Pancreas (tissue), 10 donors: ENCODE results near the gene CATSPER4. TPM values are rescaled to one million over a fixed set of nuclear protein-coding genes. Genes with fewer than 3 reads are reported as not detected.

ENCODE experiments used
- ATAC-seq, 4 donors: fragments of 200-7000 bp; cut with Tn5 transposase; one replicate each; pipeline versions ENCODE4 v1.8.0 to v1.9.1; 2020; ENCODE audit warnings: mild to moderate bottlenecking in 4 of 4, moderate library complexity in 4 of 4
- DNase-seq, 6 donors: peaks; one replicate each; pipeline ENCODE4 v3.0.0-alpha.2; 2020
- FAIRE-seq: peaks from 2 replicates; lab custom pipeline; 2012; peaks lifted over from hg19 to GRCh38; lab: Jason Lieb, UNC
- H3K27ac ChIP-seq, 4 donors: fragments of 200-600 bp; sonication (generic); 1 replicate in 3 of 4; 2 replicates in 1 of 4; pipeline versions ENCODE4 v1.5.0 to v1.8.0; 2020
- H3K27me3 ChIP-seq, 4 donors: fragments of 200-600 bp; one replicate each; pipeline ENCODE4 v1.8.0; 2021
- H3K36me3 ChIP-seq, 3 donors: fragments of 200-600 bp; sonication (generic) in 1 of 3; one replicate each; pipeline versions ENCODE4 v1.5.0 to v1.8.0; 2020 to 2021
- H3K4me1 ChIP-seq, 3 donors: fragments of 200-600 bp; one replicate each; pipeline ENCODE4 v1.8.0; 2021
- H3K4me3 ChIP-seq, 4 donors: fragments of 200-600 bp; sonication (generic) in 2 of 4; one replicate each; pipeline versions ENCODE4 v1.5.0 to v1.8.0; 2020 to 2021
- H3K9me3 ChIP-seq, 4 donors: fragments of 200-600 bp; one replicate each; pipeline ENCODE4 v1.8.0; 2021
- CTCF ChIP-seq, 4 donors: fragments of 200-600 bp; sonication (generic) in 3 of 4; IDR thresholded peaks; one replicate each; pipeline versions ENCODE4 v1.5.0 to v1.8.0; 2021; ENCODE audit warnings: antibody characterized with exemption in 4 of 4
- WGBS, 2 donors: extraction: QIAGEN DNeasy Blood & Tissue Kit; methylation state at CpG; one replicate each; pipeline ENCODE4 v1.1.7; 2013; 5-methylcytosine and 5-hydroxymethylcytosine counted together
- intact Hi-C, 3 donors: fragments of 100-400 bp; cut with DNase I; formaldehyde crosslinking; loops; one replicate each; pipeline versions ENCODE4 v1.11.1 to v1.14.2; 2022
- polyA plus RNA-seq, 2 donors: library from polyadenylated mRNA; stranded (reverse); fragments of 200-250 nt; gene quantifications; one replicate each; pipeline ENCODE4 v1.2.3, GENCODE V29; 2013
- total RNA-seq, 6 donors: library from RNA; stranded (reverse); fragmentation: NEBNext Ultra II Directional in 4 of 6; extraction: Animal tissue kit (Norgen Biotek cat#: 25700) in 4 of 6; gene quantifications; one replicate each; pipeline versions ENCODE4 v1.2.1 to v1.2.4, GENCODE V29; 2021 to 2023
- donor health status: healthy with polysubstance abuse.
- donor health status: DM: no; HTN: no; CAD: no; lungs with moderate emphysema.
- donor health status: DM: no; HTN: no; CAD: no.
- donor health status: control.
- donor health status: control.
- donor health status: Bipolar disorder and iron deficiency.
- donor health status: DM: yes; HTN: yes; CAD: no.
- donor health status: DM: no; HTN: no; CAD: no.
- donor health status: DM: no; HTN: no; CAD: no.
- donor health status: DM: yes; HTN: yes; CAD: no.

Gene CATSPER4
- total and polyA plus RNA-seq, 8 donors = 0.09 TPM; not detected in 7

GRCh38 chr1:26197813-26198212, 7.4 kb downstream of the CATSPER4 start:
- DNase-seq = no peak
- Histone ChIP-seq H3K36me3 (no peaks in the 10 kb centered on the region), H3K9me3 (no peaks in the 10 kb centered on the region), H3K4me3 (no peak overlapping the region), H3K4me1 (no peaks in the 10 kb centered on the region), H3K27me3 (no peaks in the 10 kb centered on the region), H3K27ac (no peak overlapping the region)
- 71 to 83% methylated on average over 11 of the region's 11 CpGs for WGBS, 2 donors
- no peak for TF ChIP-seq CTCF (IDR thresholded peaks at IDR 0.05)
- intact Hi-C loops = no loop called here
- no peak for FAIRE-seq
- ATAC-seq = no peak

- intact Hi-C loops = no loop called here
These were observed 10.0 kb downstream of the CATSPER4 start for GRCh38 chr1:26200413-26200812.

DNA sequence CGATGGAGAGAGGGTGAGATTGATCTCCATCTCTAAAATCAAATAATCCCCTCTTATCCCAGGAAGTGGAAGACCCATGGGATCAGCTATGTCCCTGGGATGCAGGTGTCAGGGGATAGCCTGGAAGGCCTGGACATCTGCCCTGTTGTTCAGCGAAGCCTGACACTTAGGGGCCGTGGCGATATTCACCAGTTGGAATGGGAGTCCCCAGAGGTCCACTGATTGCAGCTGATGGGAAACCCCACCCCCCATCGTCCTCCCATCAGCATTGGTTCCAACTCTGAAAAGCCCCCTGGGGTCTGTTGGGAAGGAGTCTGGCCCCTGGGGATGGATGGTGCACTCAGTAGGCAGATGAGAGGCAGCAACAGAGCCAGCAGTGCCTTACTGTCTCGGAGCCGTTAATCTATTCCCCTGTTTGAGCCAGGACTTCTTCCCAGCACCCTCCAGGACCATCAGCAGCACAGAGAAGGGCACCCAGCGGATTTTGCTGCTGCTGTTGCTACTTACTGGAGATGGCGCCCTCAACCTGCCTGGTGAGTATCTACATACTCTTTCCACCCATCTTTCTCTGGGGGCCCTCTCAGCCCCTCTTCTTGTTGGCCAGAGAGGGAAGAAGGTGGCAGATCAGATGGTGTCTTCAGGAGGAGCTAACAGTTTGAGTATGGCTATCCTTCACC, 13.4 kb downstream of the CATSPER4 start:
- no peaks in the 10 kb centered on the region for H3K9me3 ChIP-seq
- no peaks in the 10 kb centered on the region for H3K27me3 ChIP-seq
- no peak for FAIRE-seq
- H3K27ac ChIP-seq = no peak overlapping the region
- no peak for TF ChIP-seq CTCF (IDR thresholded peaks at IDR 0.05)
- DNase-seq = no peak
- WGBS, 2 donors = 58 to 62% methylated on average over 9 of the region's 9 CpGs
- H3K4me1 ChIP-seq = no peaks in the 10 kb centered on the region
- no peaks in the 10 kb centered on the region for H3K36me3 ChIP-seq
- ATAC-seq = no peak
- intact Hi-C loops = no loop called here
- no peak overlapping the region for H3K4me3 ChIP-seq

More at GRCh38 chr1:26200413-26200812, 10.0 kb downstream of the CATSPER4 start:
- Histone ChIP-seq H3K36me3 (no peaks in the 10 kb centered on the region), H3K27ac (no peak overlapping the region), H3K4me1 (no peaks in the 10 kb centered on the region), H3K4me3 (no peak overlapping the region), H3K9me3 (no peaks in the 10 kb centered on the region), H3K27me3 (no peaks in the 10 kb centered on the region)
- DNase-seq (no peak), ATAC-seq (no peak), FAIRE-seq (no peak)
- 87 to 94% methylated on average over 5 of the region's 5 CpGs for WGBS, 2 donors
- TF ChIP-seq CTCF (IDR thresholded peaks at IDR 0.05) = no peak

- TF ChIP-seq CTCF (IDR thresholded peaks at IDR 0.05) = no peak
These were observed 19.9 kb downstream of the CATSPER4 start for GRCh38 chr1:26210147-26210870.

GRCh38 chr1:26212726-26213125, 22.3 kb downstream of the CATSPER4 start:
- H3K27ac ChIP-seq = no peak overlapping the region
- no peak for ATAC-seq
- H3K36me3 ChIP-seq = no peaks in the 10 kb centered on the region
- DNase-seq = no peak
- WGBS, 2 donors = 76 to 81% methylated on average over 5 of the region's 5 CpGs
- no peak for FAIRE-seq
- no peaks in the 10 kb centered on the region for H3K4me1 ChIP-seq
- no peak overlapping the region for H3K4me3 ChIP-seq
- TF ChIP-seq CTCF (IDR thresholded peaks at IDR 0.05) = no peak
- H3K9me3 ChIP-seq = no peaks in the 10 kb centered on the region
- no peaks in the 10 kb centered on the region for H3K27me3 ChIP-seq
- intact Hi-C loops = no loop called here

More at GRCh38 chr1:26210147-26210870, 19.9 kb downstream of the CATSPER4 start:
- H3K27me3 ChIP-seq = no peaks in the 10 kb centered on the region
- intact Hi-C loops = no loop called here
- no peak overlapping the region for H3K27ac ChIP-seq
- ATAC-seq (peak in 1 of 4 donors; percentile 14), FAIRE-seq (no peak), DNase-seq (no peak)
- no peaks in the 10 kb centered on the region for H3K9me3 ChIP-seq
- no peaks in the 10 kb centered on the region for H3K4me1 ChIP-seq
- H3K36me3 ChIP-seq = no peaks in the 10 kb centered on the region
- 75 to 87% methylated on average over 5 of the region's 5 CpGs for WGBS, 2 donors
- H3K4me3 ChIP-seq = no peak overlapping the region
